Subcutaneous abdominal adipose tissue (tissue), 5 donors: ENCODE measurements around the gene NUP85.
A peak's percentile ranks its signal among the peaks of the same experiment; 100 is the strongest.

Experiments used
- H3K27ac ChIP-seq: one replicate; pipeline ENCODE4 v1.7.0; 2013; ENCODE audit warnings: low read depth, mild to moderate bottlenecking, inconsistent platforms, low read length, moderate library complexity
- H3K27me3 ChIP-seq, 5 donors: one replicate each; pipeline ENCODE4 v1.7.0; 2013; ENCODE audit warnings: low read length in 5 of 5, inconsistent platforms in 1 of 5; ENCODE audit not compliant: control insufficient read depth in 5 of 5, insufficient read depth in 4 of 5
- H3K36me3 ChIP-seq, 5 donors: one replicate each; pipeline ENCODE4 v1.7.0; 2013; ENCODE audit warnings: low read length in 5 of 5; ENCODE audit not compliant: control insufficient read depth in 5 of 5, insufficient read depth in 5 of 5
- H3K4me1 ChIP-seq, 5 donors: one replicate each; pipeline ENCODE4 v1.7.0; 2013; ENCODE audit warnings: low read length in 5 of 5, mild to moderate bottlenecking in 3 of 5, moderate library complexity in 1 of 5; ENCODE audit not compliant: control insufficient read depth in 5 of 5, insufficient read depth in 5 of 5
- H3K4me3 ChIP-seq, 5 donors: one replicate each; pipeline ENCODE4 v1.7.0; 2013; ENCODE audit warnings: low read length in 5 of 5, low read depth in 1 of 5
- H3K9ac ChIP-seq, 5 donors: one replicate each; pipeline ENCODE4 v1.7.0; 2013; ENCODE audit warnings: low read length in 5 of 5, mild to moderate bottlenecking in 4 of 5, moderate library complexity in 3 of 5
- H3K9me3 ChIP-seq, 5 donors: one replicate each; pipeline ENCODE4 v1.7.0; 2013; ENCODE audit warnings: low read length in 5 of 5; ENCODE audit not compliant: control insufficient read depth in 5 of 5
- donor health status: healthy.
- donor health status: healthy.
- donor health status: healthy.
- donor health status: healthy.
- donor health status: healthy.

Gene NUP85

GRCh38 chr17:75239778-75240393 lies 34.4 kb downstream of the NUP85 start:
- H3K27me3 ChIP-seq: no peaks in the 10 kb centered on the region
- peaks cover 10 to 100% (median 98%) of the 10 kb centered on the region in 5 donors for H3K36me3 ChIP-seq
- H3K4me1 ChIP-seq: peaks cover 4 to 26% (median 21%) of the 10 kb centered on the region in 5 donors
- no peak overlapping the region for H3K27ac ChIP-seq
- H3K9me3 ChIP-seq: no peaks in the 10 kb centered on the region
- no peak overlapping the region for H3K4me3 ChIP-seq
- no peak overlapping the region for H3K9ac ChIP-seq

GRCh38 chr17:75240394-75241142 lies 35.1 kb downstream of the NUP85 start:
- Histone ChIP-seq H3K27me3 (no peaks in the 10 kb centered on the region), H3K36me3 (peaks cover 5 to 100% (median 98%) of the 10 kb centered on the region in 5 donors), H3K4me3 (no peak overlapping the region), H3K27ac (peak overlapping the region; percentile 16), H3K9me3 (no peaks in the 10 kb centered on the region), H3K9ac (peak overlapping the region in 1 of 5 donors; percentile 35), H3K4me1 (peaks cover 4 to 26% (median 21%) of the 10 kb centered on the region in 5 donors)

GRCh38 chr17:75241143-75241430 lies 35.6 kb downstream of the NUP85 start:
- Histone ChIP-seq H3K4me3 (no peak overlapping the region), H3K27ac (peak overlapping the region; percentile 16), H3K9me3 (no peaks in the 10 kb centered on the region), H3K36me3 (peaks cover 5 to 100% (median 99%) of the 10 kb centered on the region in 5 donors), H3K9ac (peak overlapping the region in 1 of 5 donors; percentile 35), H3K4me1 (peaks cover 4 to 26% (median 21%) of the 10 kb centered on the region in 5 donors), H3K27me3 (no peaks in the 10 kb centered on the region)

- no peak overlapping the region for H3K9ac ChIP-seq
- H3K4me1 ChIP-seq: peaks cover 4 to 26% (median 21%) of the 10 kb centered on the region in 5 donors
- no peaks in the 10 kb centered on the region for H3K9me3 ChIP-seq
- no peak overlapping the region for H3K4me3 ChIP-seq
- H3K27me3 ChIP-seq: no peaks in the 10 kb centered on the region
- H3K36me3 ChIP-seq: peaks cover 2 to 100% (median 99%) of the 10 kb centered on the region in 5 donors
- peak overlapping the region; percentile 65 for H3K27ac ChIP-seq
These were observed 36.0 kb downstream of the NUP85 start for GRCh38 chr17:75241502-75241901.

- Histone ChIP-seq H3K4me1 (peaks cover 4 to 26% (median 21%) of the 10 kb centered on the region in 5 donors), H3K27ac (peak overlapping the region; percentile 65), H3K9ac (no peak overlapping the region), H3K9me3 (no peaks in the 10 kb centered on the region), H3K27me3 (no peaks in the 10 kb centered on the region), H3K4me3 (no peak overlapping the region), H3K36me3 (peaks cover 0 to 96% (median 95%) of the 10 kb centered on the region in 5 donors)
These were observed 36.5 kb downstream of the NUP85 start for GRCh38 chr17:75241996-75242460.

- H3K36me3 ChIP-seq: peaks cover 0 to 91% (median 90%) of the 10 kb centered on the region in 5 donors
- no peak overlapping the region for H3K9ac ChIP-seq
- H3K9me3 ChIP-seq: no peaks in the 10 kb centered on the region
- no peaks in the 10 kb centered on the region for H3K27me3 ChIP-seq
- H3K4me3 ChIP-seq: no peak overlapping the region
- H3K4me1 ChIP-seq: peaks cover 4 to 23% (median 17%) of the 10 kb centered on the region in 5 donors
- H3K27ac ChIP-seq: no peak overlapping the region
These were observed 37.1 kb downstream of the NUP85 start for GRCh38 chr17:75242461-75243042.

- Histone ChIP-seq H3K36me3 (peaks cover 0 to 74% (median 73%) of the 10 kb centered on the region in 5 donors), H3K27me3 (no peaks in the 10 kb centered on the region), H3K9ac (no peak overlapping the region), H3K4me1 (peaks cover 4 to 17% (median 10%) of the 10 kb centered on the region in 5 donors), H3K4me3 (no peak overlapping the region), H3K27ac (no peak overlapping the region), H3K9me3 (no peaks in the 10 kb centered on the region)
These were observed 38.8 kb downstream of the NUP85 start for GRCh38 chr17:75244133-75244866.

- Histone ChIP-seq H3K27me3 (no peaks in the 10 kb centered on the region), H3K36me3 (peaks cover 0 to 67% (median 66%) of the 10 kb centered on the region in 5 donors), H3K27ac (no peak overlapping the region), H3K4me3 (no peak overlapping the region), H3K9ac (no peak overlapping the region), H3K9me3 (no peaks in the 10 kb centered on the region), H3K4me1 (peaks cover 7 to 22% (median 17%) of the 10 kb centered on the region in 5 donors)
These were observed 39.5 kb downstream of the NUP85 start for GRCh38 chr17:75245011-75245410.

GRCh38 chr17:75246404-75246803 lies 40.9 kb downstream of the NUP85 start:
- Histone ChIP-seq H3K9me3 (no peaks in the 10 kb centered on the region), H3K9ac (no peak overlapping the region), H3K4me1 (peaks cover 7 to 22% (median 12%) of the 10 kb centered on the region in 5 donors), H3K36me3 (peaks cover 0 to 53% (median 52%) of the 10 kb centered on the region in 5 donors), H3K27ac (no peak overlapping the region), H3K27me3 (no peaks in the 10 kb centered on the region), H3K4me3 (no peak overlapping the region)
